ENCODE data around the gene LGR4. TPM values are rescaled to one million over a fixed set of nuclear protein-coding genes. Genes with fewer than 3 reads are reported as not detected.

The LGR4 gene
- total RNA-seq, 1 donor from 2014 or later: 47.6 TPM

GRCh38 chr11:27429761-27430393 lies 42.7 kb downstream of the LGR4 start:
- DNase-seq (ENCODE audit: low spot score): no peak

- no peak for DNase-seq (ENCODE audit: low spot score)
Measured at GRCh38 chr11:27427183-27427980, 45.2 kb downstream of the LGR4 start.

- no peak for DNase-seq (ENCODE audit: low spot score)
Measured at GRCh38 chr11:27425814-27426213, 46.8 kb downstream of the LGR4 start.

- DNase-seq (ENCODE audit: low spot score): peak; percentile 12
Measured at GRCh38 chr11:27423125-27423524, 49.5 kb downstream of the LGR4 start.

GRCh38 chr11:27421819-27422494 lies 50.6 kb downstream of the LGR4 start:
- DNase-seq (ENCODE audit: low spot score): no peak

- no peak for DNase-seq (ENCODE audit: low spot score)
Measured at GRCh38 chr11:27420722-27421572, 51.6 kb downstream of the LGR4 start.

GRCh38 chr11:27420217-27420616 lies 52.4 kb downstream of the LGR4 start:
- no peak for DNase-seq (ENCODE audit: low spot score)

GRCh38 chr11:27418356-27418755 lies 54.2 kb downstream of the LGR4 start:
- no peak for DNase-seq (ENCODE audit: low spot score)

- no peak for DNase-seq (ENCODE audit: low spot score)
Measured at GRCh38 chr11:27416568-27417176, 55.9 kb downstream of the LGR4 start.

- DNase-seq (ENCODE audit: low spot score): no peak
Measured at GRCh38 chr11:27414644-27415043, 57.9 kb downstream of the LGR4 start.

GRCh38 chr11:27413218-27413617 lies 59.4 kb downstream of the LGR4 start:
- DNase-seq (ENCODE audit: low spot score): no peak

GRCh38 chr11:27412192-27412691 lies 60.3 kb downstream of the LGR4 start:
- DNase-seq (ENCODE audit: low spot score): no peak

- no peak for DNase-seq (ENCODE audit: low spot score)
Measured at GRCh38 chr11:27411328-27411727, 61.3 kb downstream of the LGR4 start.

GRCh38 chr11:27410272-27410671 lies 62.3 kb downstream of the LGR4 start:
- DNase-seq (ENCODE audit: low spot score): no peak

GRCh38 chr11:27409742-27410141 lies 62.8 kb downstream of the LGR4 start:
- DNase-seq (ENCODE audit: low spot score): no peak

- no peak for DNase-seq (ENCODE audit: low spot score)
Measured at GRCh38 chr11:27409049-27409448, 63.5 kb downstream of the LGR4 start.

- DNase-seq (ENCODE audit: low spot score): no peak
Measured at GRCh38 chr11:27408246-27408800, 64.3 kb downstream of the LGR4 start.

- no peak for DNase-seq (ENCODE audit: low spot score)
Measured at GRCh38 chr11:27406498-27407354, 65.9 kb downstream of the LGR4 start.

- DNase-seq (ENCODE audit: low spot score): no peak
Measured at GRCh38 chr11:27405134-27405533, 67.5 kb downstream of the LGR4 start.

- DNase-seq (ENCODE audit: low spot score): no peak
Measured at GRCh38 chr11:27404427-27404826, 68.2 kb downstream of the LGR4 start.
